Mononuclear cell (primary cell): ENCODE measurements around the gene LHX2. TPM values are rescaled to one million over a fixed set of nuclear protein-coding genes. Genes with fewer than 3 reads are reported as not detected.

Experiments used
- H3K27me3 ChIP-seq: 2 replicates; pipeline ENCODE4 v1.6.0; 2011; ENCODE audit warnings: low read length, control low read depth; ENCODE audit not compliant: insufficient read depth
- H3K4me1 ChIP-seq: 2 replicates; pipeline ENCODE4 v1.5.1; 2011; ENCODE audit warnings: mild to moderate bottlenecking, low read length, control low read depth; ENCODE audit not compliant: insufficient read depth
- H3K4me3 ChIP-seq: 2 replicates; pipeline ENCODE4 v1.5.1; 2011; ENCODE audit warnings: mild to moderate bottlenecking, low read length, moderate library complexity
- H3K9me3 ChIP-seq: 2 replicates; pipeline ENCODE4 v1.5.1; 2011; ENCODE audit warnings: low read depth, mild to moderate bottlenecking, control low read depth, low read length
- total RNA-seq: library from RNA; depleted of rRNA; stranded (reverse); fragments of >200 nt; gene quantifications from one replicate; pipeline ENCODE4 v1.2.3, GENCODE V29; 2012

The LHX2 gene
- total RNA-seq, 1 donor = not detected

DNA sequence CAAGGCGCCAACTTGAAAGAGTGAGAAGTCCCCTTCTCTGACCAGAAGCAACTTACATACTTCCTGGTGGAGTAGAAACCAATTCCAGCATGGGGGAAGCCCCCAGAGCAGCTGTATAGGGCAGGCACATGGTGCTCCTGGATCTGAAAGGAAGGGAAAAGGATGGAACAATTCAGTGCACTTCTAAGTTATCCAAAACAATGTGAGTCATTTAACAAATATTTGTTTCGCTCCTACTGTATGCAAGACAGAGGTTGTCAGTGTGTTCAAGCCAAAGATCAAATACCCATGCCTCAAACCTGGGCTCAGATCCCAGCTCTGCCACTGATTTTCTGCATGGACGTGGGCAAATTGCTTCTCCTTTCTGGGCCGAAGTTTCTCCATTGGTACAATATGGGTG is 67.1 kb downstream of the LHX2 start:
- H3K27me3 ChIP-seq = peaks cover 2% of the 10 kb centered on the region
- H3K4me1 ChIP-seq = no peaks in the 10 kb centered on the region
- no peaks in the 10 kb centered on the region for H3K9me3 ChIP-seq
- no peak overlapping the region for H3K4me3 ChIP-seq

GRCh38 chr9:124079176-124079925 is 67.8 kb downstream of the LHX2 start:
- Histone ChIP-seq H3K27me3 (no peaks in the 10 kb centered on the region), H3K9me3 (no peaks in the 10 kb centered on the region), H3K4me3 (no peak overlapping the region), H3K4me1 (no peaks in the 10 kb centered on the region)

DNA sequence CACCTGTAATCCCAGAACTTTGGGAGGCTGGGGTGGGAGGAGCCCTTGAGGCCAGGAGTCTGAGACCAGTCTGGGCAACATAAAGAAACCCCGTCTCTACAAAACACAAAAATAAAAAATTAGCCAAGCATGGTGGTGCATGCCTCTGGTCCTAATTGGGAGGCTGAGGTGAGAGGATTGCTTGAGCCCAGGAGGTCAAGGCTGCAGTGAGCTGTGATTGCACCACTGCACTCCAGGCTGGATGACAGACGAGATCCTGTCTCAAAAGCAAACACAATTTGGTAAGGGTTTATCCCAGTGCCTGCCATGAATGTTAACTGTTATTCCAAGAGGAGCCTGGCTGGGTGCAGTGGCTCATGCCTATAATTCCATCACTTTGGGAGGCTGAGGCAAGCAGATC is 71.1 kb downstream of the LHX2 start:
- Histone ChIP-seq H3K4me1 (no peaks in the 10 kb centered on the region), H3K4me3 (no peak overlapping the region), H3K27me3 (no peaks in the 10 kb centered on the region), H3K9me3 (no peaks in the 10 kb centered on the region)

Other genes with a start within 250 kb of the LHX2 start
- gene DENND1A, start 81.6 kb upstream of the LHX2 start, total RNA-seq = 35.6 TPM
- gene NEK6, start 246.2 kb downstream of the LHX2 start, total RNA-seq = 11.2 TPM